Thyroid gland (tissue), 4 donors: ENCODE results near the gene FOXE3. TPM values are rescaled to one million over a fixed set of nuclear protein-coding genes. Genes with fewer than 3 reads are reported as not detected.

Source experiments
- DNase-seq, 2 donors: peaks; one replicate each; pipeline ENCODE4 v3.0.0-alpha.2; 2019
- H3K27ac ChIP-seq, 3 donors: fragments of 200-600 bp; sonication (generic); 1 replicate in 2 of 3; 2 replicates in 1 of 3; pipeline ENCODE4 v1.5.1; 2016 to 2019; ENCODE audit warnings: mild to moderate bottlenecking in 1 of 3, moderate library complexity in 1 of 3
- H3K27me3 ChIP-seq: fragments of 200-600 bp; sonication (generic); one replicate; pipeline ENCODE4 v1.5.1; 2019
- H3K36me3 ChIP-seq, 2 donors: fragments of 200-600 bp; sonication (generic); one replicate each; pipeline ENCODE4 v1.5.1; 2016 to 2019
- H3K4me1 ChIP-seq, 2 donors: fragments of 200-600 bp; sonication (generic); one replicate each; pipeline ENCODE4 v1.5.1; 2017 to 2019
- H3K4me3 ChIP-seq, 3 donors: fragments of 200-600 bp; sonication (generic); replicated peaks in 1 of 3; 1 replicate in 2 of 3; 2 replicates in 1 of 3; pipeline ENCODE4 v1.5.1; 2016; ENCODE audit warnings: mild to moderate bottlenecking in 1 of 3
- H3K9me3 ChIP-seq: fragments of 200-600 bp; sonication (generic); one replicate; pipeline ENCODE4 v1.5.1; 2017
- POLR2A ChIP-seq, 2 donors: fragments of 450-650 bp; IDR thresholded peaks; one replicate each; pipeline ENCODE4 v1.6.1; 2017; ENCODE audit warnings: antibody characterized with exemption in 2 of 2, mild to moderate bottlenecking in 2 of 2, moderate library complexity in 1 of 2
- WGBS, 2 donors: methylation state at CpG; one replicate each; pipeline ENCODE4 v1.1.5; 2017; 5-methylcytosine and 5-hydroxymethylcytosine counted together
- intact Hi-C: fragments of 100-400 bp; cut with DNase I; formaldehyde crosslinking; loops from one replicate; pipeline ENCODE4 v1.15.1; 2023
- total RNA-seq, 4 donors: library from RNA; depleted of rRNA; stranded (reverse); fragments of >200 nt; gene quantifications; one replicate each; pipeline ENCODE4 v1.2.3, GENCODE V29; 2016
- TF ChIP-seq, protein P1 (sequence below), 6 experiments: fragments of 200-600 bp in 3 of 6; fragments of 450-650 bp in 3 of 6; sonication (generic) in 3 of 6; IDR thresholded peaks; one replicate each; pipeline ENCODE4 v1.5.1; 2016 to 2019; ENCODE audit warnings: antibody characterized with exemption in 6 of 6, mild to moderate bottlenecking in 2 of 6, inconsistent platforms in 1 of 6, moderate library complexity in 1 of 6

Gene FOXE3
- total RNA-seq, 4 donors from 2014 or later: not detected

DNA sequence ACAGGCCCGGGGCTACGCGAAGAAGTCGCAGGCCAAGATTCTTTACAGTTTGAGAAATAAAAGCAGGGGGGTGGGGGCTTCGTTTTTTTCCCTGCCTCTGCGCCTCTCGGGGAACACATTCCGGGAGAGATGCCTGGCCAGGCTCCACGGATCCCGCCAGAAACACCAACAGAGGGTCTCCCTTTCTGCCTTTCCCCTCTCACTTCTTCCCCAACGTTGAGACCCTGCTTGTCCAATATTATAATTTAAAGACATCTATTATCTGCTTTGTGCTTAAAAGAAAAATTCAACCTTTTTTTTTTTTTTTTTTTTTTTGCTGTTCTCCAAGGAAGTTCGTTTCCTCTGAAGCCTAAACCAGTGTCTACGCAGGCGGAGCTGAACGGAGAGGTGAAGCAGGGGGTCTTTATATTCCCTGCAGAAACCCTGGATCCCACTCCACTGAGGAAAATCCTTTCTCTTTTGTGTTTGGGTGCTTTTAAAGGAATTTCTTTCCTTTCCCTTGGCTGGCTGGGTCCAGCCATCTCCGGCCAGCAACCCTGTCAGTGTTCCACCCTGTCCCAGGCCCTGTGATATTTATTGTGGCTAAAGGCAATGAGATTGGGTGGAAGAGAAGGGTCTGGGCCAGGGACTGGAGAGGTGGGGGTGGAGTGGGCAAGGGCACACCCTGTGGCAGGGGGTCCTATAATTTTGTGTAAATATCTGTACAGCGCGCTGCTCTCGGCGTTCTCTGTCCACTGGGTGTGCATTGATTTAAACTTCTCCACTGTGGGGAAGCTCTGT lies 23.9 kb downstream of the FOXE3 start:
- TF ChIP-seq, protein P1, sequence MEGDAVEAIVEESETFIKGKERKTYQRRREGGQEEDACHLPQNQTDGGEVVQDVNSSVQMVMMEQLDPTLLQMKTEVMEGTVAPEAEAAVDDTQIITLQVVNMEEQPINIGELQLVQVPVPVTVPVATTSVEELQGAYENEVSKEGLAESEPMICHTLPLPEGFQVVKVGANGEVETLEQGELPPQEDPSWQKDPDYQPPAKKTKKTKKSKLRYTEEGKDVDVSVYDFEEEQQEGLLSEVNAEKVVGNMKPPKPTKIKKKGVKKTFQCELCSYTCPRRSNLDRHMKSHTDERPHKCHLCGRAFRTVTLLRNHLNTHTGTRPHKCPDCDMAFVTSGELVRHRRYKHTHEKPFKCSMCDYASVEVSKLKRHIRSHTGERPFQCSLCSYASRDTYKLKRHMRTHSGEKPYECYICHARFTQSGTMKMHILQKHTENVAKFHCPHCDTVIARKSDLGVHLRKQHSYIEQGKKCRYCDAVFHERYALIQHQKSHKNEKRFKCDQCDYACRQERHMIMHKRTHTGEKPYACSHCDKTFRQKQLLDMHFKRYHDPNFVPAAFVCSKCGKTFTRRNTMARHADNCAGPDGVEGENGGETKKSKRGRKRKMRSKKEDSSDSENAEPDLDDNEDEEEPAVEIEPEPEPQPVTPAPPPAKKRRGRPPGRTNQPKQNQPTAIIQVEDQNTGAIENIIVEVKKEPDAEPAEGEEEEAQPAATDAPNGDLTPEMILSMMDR (IDR thresholded peaks at IDR 0.05): no peak
- TF ChIP-seq POLR2A (IDR thresholded peaks at IDR 0.05): no peak
- H3K36me3 ChIP-seq: no peaks in the 10 kb centered on the region
- H3K4me3 ChIP-seq: no peak overlapping the region
- H3K27ac ChIP-seq: no peak overlapping the region
- H3K27me3 ChIP-seq: peaks cover 34% of the 10 kb centered on the region
- DNase-seq: no peak
- H3K4me1 ChIP-seq: peaks cover 5 to 30% of the 10 kb centered on the region in 2 donors
- 65 to 76% methylated on average over 20 of the region's 20 CpGs for WGBS, 2 donors
- H3K9me3 ChIP-seq: no peaks in the 10 kb centered on the region
- intact Hi-C loops: loop anchor here (5.0 to 10.0 kb wide), 2 partner anchors 53 to 255 kb away; no protein-coding TSS in a partner anchor

DNA sequence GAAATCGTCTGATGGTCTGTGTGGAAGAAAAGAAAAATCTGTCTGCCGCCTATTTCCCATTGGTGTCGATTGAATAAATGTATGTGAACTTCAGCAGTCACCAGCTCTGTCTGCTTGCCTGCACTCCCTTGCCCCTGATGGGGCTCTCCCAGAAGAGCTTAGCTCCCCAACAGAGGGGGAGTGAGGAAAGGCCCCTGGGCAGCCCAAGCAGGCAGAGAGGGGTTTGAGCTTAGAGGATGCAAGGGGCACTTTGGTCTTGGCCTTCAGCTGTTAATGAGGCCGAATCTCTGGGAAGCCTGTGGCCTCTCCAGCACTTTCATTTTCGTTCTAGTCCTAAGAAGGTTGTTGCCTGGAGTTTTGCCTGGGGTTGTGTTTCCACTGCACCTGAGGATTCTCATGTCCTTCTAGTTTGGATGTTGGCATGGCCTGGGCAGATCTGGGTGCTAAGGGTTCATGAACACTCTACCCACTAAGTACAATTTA lies 24.6 kb downstream of the FOXE3 start:
- peaks cover 39% of the 10 kb centered on the region for H3K27me3 ChIP-seq
- no peak for DNase-seq
- H3K36me3 ChIP-seq: no peaks in the 10 kb centered on the region
- H3K4me1 ChIP-seq: peaks cover 5 to 32% of the 10 kb centered on the region in 2 donors
- no peak for TF ChIP-seq POLR2A (IDR thresholded peaks at IDR 0.05)
- TF ChIP-seq, protein P1 (IDR thresholded peaks at IDR 0.05): no peak
- no peak overlapping the region for H3K4me3 ChIP-seq
- WGBS, 2 donors: 65 to 66% methylated on average over 5 of the region's 5 CpGs
- no peak overlapping the region for H3K27ac ChIP-seq
- intact Hi-C loops: no loop called here
- H3K9me3 ChIP-seq: no peaks in the 10 kb centered on the region

DNA sequence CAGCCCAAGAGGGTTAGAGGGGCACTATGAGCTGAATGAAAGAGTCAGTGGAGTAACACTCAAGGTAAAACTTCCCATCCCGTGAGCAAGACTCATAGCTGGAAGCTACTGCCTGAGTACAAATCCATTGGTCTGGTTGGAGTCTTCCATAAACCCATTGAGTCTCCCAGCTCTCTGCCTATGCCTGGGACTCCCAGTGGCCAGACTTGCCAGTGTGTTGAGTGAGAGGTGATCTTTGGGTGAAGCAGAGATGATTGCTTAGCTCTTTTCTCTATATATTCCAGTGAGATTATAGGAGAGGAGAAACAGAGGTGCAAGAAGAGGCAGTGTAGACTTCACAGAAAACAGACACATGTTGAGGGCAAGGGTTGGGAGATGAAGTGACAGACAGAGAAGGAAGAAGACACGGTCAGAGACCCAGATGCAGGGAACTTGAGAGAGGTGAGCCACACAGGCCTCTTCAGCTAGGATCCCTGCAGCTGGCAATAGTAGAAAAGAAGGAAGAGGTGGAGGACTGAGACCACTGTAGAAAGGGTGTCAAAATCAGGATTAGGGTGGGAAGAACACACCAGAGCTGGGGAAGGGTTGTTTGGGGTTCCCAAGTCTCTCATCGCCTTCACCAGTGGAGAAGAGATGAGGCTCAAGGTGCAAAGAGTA lies 25.5 kb downstream of the FOXE3 start:
- Histone ChIP-seq H3K4me3 (no peak overlapping the region), H3K27me3 (peaks cover 42% of the 10 kb centered on the region)

DNA sequence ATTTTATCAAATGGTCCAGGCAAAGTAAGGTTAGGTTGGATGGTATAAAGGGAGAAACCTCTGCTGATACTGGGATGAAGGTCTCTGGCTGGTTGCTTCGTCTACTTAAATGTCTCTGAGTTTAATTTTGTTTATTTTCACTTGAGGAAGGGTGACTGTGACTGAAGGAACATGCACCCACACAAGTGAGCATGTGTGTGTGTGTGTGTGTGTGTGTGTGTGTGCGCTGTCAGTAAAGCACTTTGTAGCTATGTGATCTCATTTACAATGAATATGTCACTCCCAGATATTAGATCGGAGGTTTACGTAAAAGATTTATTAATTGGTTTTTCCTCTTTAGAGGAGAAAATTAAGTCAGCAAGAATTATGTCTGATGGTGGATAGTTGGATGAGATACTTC lies 26.1 kb downstream of the FOXE3 start:
- Histone ChIP-seq H3K36me3 (no peaks in the 10 kb centered on the region), H3K4me1 (peaks cover 0 to 23% of the 10 kb centered on the region in 2 donors), H3K27me3 (peaks cover 49% of the 10 kb centered on the region), H3K4me3 (no peak overlapping the region), H3K27ac (no peak overlapping the region), H3K9me3 (no peaks in the 10 kb centered on the region)
- no peak for DNase-seq
- 87 to 96% methylated on average over 4 of the region's 4 CpGs for WGBS, 2 donors
- intact Hi-C loops: no loop called here
- TF ChIP-seq, protein P1 (IDR thresholded peaks at IDR 0.05): no peak
- no peak for TF ChIP-seq POLR2A (IDR thresholded peaks at IDR 0.05)

More for the DNA sequence above, 25.5 kb downstream of the FOXE3 start:
- H3K4me1 ChIP-seq: peaks cover 5 to 28% of the 10 kb centered on the region in 2 donors
- intact Hi-C loops: no loop called here
- 91 to 96% methylated on average over 3 of the region's 3 CpGs for WGBS, 2 donors
- H3K27ac ChIP-seq: no peak overlapping the region
- no peaks in the 10 kb centered on the region for H3K36me3 ChIP-seq
- no peak for DNase-seq
- no peaks in the 10 kb centered on the region for H3K9me3 ChIP-seq
- TF ChIP-seq, protein P1 (IDR thresholded peaks at IDR 0.05): no peak
- no peak for TF ChIP-seq POLR2A (IDR thresholded peaks at IDR 0.05)
